Ascending aorta (tissue), 2 donors: ENCODE measurements around the gene ADGRL3. TPM values are rescaled to one million over a fixed set of nuclear protein-coding genes. Genes with fewer than 3 reads are reported as not detected.
"Not testable (repeated sequence)": the region's sequence is repeated elsewhere in the genome, so short reads cannot be mapped to it uniquely, and the experiment has no call there.

ENCODE experiments used
- DNase-seq, 2 donors: peaks; one replicate each; pipeline ENCODE4 v3.0.0-alpha.2; 2019; ENCODE audit warnings: low spot score in 2 of 2
- H3K27ac ChIP-seq, 2 donors: fragments of 200-600 bp; sonication (generic); one replicate each; pipeline ENCODE4 v1.5.1; 2016 to 2017; ENCODE audit warnings: mild to moderate bottlenecking in 1 of 2
- H3K27me3 ChIP-seq: fragments of 200-600 bp; sonication (generic); one replicate; pipeline ENCODE4 v1.5.1; 2017
- H3K36me3 ChIP-seq, 2 donors: fragments of 200-600 bp; sonication (generic); one replicate each; pipeline ENCODE4 v1.5.1; 2016
- H3K4me1 ChIP-seq, 2 donors: fragments of 200-600 bp; sonication (generic); one replicate each; pipeline ENCODE4 v1.5.1; 2016 to 2017; ENCODE audit warnings: mild to moderate bottlenecking in 1 of 2
- H3K4me3 ChIP-seq, 2 donors: fragments of 200-600 bp; sonication (generic); one replicate each; pipeline ENCODE4 v1.5.1; 2016 to 2017; ENCODE audit warnings: mild to moderate bottlenecking in 1 of 2
- H3K9me3 ChIP-seq, 2 donors: fragments of 200-600 bp; sonication (generic); one replicate each; pipeline ENCODE4 v1.5.1; 2016
- CTCF ChIP-seq, 3 experiments: fragments of 200-600 bp in 2 of 3; fragments of 450-650 bp in 1 of 3; sonication (generic) in 2 of 3; IDR thresholded peaks; one replicate each; pipeline ENCODE4 v1.5.1; 2016 to 2019; ENCODE audit warnings: antibody characterized with exemption in 3 of 3, mild to moderate bottlenecking in 1 of 3, moderate library complexity in 1 of 3
- intact Hi-C: fragments of 100-400 bp; cut with DNase I; formaldehyde crosslinking; loops from one replicate; pipeline ENCODE4 v1.15.1; 2023
- total RNA-seq: library from RNA; depleted of rRNA; stranded (reverse); fragments of >200 nt; gene quantifications from one replicate; pipeline ENCODE4 v1.1.0, GENCODE V29; 2016

The ADGRL3 gene
- total RNA-seq, 1 donor from 2014 or later = 22.2 TPM

GRCh38 chr4:61753739-61754138 is 553.6 kb downstream of the ADGRL3 start:
- no peak for DNase-seq
- intact Hi-C loops = no loop called here
- no peaks in the 10 kb centered on the region for H3K9me3 ChIP-seq
- no peak overlapping the region for H3K27ac ChIP-seq
- no peaks in the 10 kb centered on the region for H3K27me3 ChIP-seq
- TF ChIP-seq CTCF (IDR thresholded peaks at IDR 0.05) = no peak
- H3K4me1 ChIP-seq = no peaks in the 10 kb centered on the region
- no peaks in the 10 kb centered on the region for H3K36me3 ChIP-seq
- H3K4me3 ChIP-seq = no peak overlapping the region

- H3K36me3 ChIP-seq, H3K4me3 ChIP-seq, H3K4me1 ChIP-seq, H3K27ac ChIP-seq, intact Hi-C loops, DNase-seq, H3K27me3 ChIP-seq: not testable (repeated sequence)
- peaks cover 0 to 11% of the 10 kb centered on the region in 2 donors for H3K9me3 ChIP-seq
These were observed 556.8 kb downstream of the ADGRL3 start for GRCh38 chr4:61756937-61757336.

- H3K36me3 ChIP-seq, H3K4me3 ChIP-seq, H3K27ac ChIP-seq, H3K4me1 ChIP-seq, DNase-seq, H3K27me3 ChIP-seq, intact Hi-C loops: not testable (repeated sequence)
- peaks cover 0 to 11% of the 10 kb centered on the region in 2 donors for H3K9me3 ChIP-seq
These were observed 557.9 kb downstream of the ADGRL3 start for GRCh38 chr4:61757983-61758382.

GRCh38 chr4:61758596-61758995 is 558.5 kb downstream of the ADGRL3 start:
- H3K4me3 ChIP-seq, H3K27ac ChIP-seq, DNase-seq, H3K27me3 ChIP-seq, H3K36me3 ChIP-seq, intact Hi-C loops, H3K4me1 ChIP-seq: not testable (repeated sequence)
- peaks cover 0 to 11% of the 10 kb centered on the region in 2 donors for H3K9me3 ChIP-seq

- H3K4me3 ChIP-seq, H3K36me3 ChIP-seq, H3K4me1 ChIP-seq, intact Hi-C loops, H3K27me3 ChIP-seq, H3K27ac ChIP-seq, DNase-seq: not testable (repeated sequence)
- peaks cover 0 to 11% of the 10 kb centered on the region in 2 donors for H3K9me3 ChIP-seq
These were observed 559.1 kb downstream of the ADGRL3 start for GRCh38 chr4:61759245-61759644.

- H3K27me3 ChIP-seq, H3K36me3 ChIP-seq, intact Hi-C loops, H3K27ac ChIP-seq, H3K4me3 ChIP-seq, DNase-seq, H3K4me1 ChIP-seq: not testable (repeated sequence)
- peaks cover 0 to 11% of the 10 kb centered on the region in 2 donors for H3K9me3 ChIP-seq
These were observed 559.8 kb downstream of the ADGRL3 start for GRCh38 chr4:61759885-61760284.

- H3K9me3 ChIP-seq = peaks cover 0 to 11% of the 10 kb centered on the region in 2 donors
- no peaks in the 10 kb centered on the region for H3K4me1 ChIP-seq
- H3K36me3 ChIP-seq = no peaks in the 10 kb centered on the region
- no peak for TF ChIP-seq CTCF (IDR thresholded peaks at IDR 0.05)
- H3K27ac ChIP-seq = no peak overlapping the region
- no peak overlapping the region for H3K4me3 ChIP-seq
- DNase-seq = no peak
- no peaks in the 10 kb centered on the region for H3K27me3 ChIP-seq
- intact Hi-C loops = no loop called here
These were observed 560.7 kb downstream of the ADGRL3 start for GRCh38 chr4:61760820-61761219.

GRCh38 chr4:61762722-61763627 is 562.8 kb downstream of the ADGRL3 start:
- H3K36me3 ChIP-seq = no peaks in the 10 kb centered on the region
- TF ChIP-seq CTCF (IDR thresholded peaks at IDR 0.05) = no peak
- DNase-seq = no peak
- no peaks in the 10 kb centered on the region for H3K27me3 ChIP-seq
- no peaks in the 10 kb centered on the region for H3K4me1 ChIP-seq
- H3K4me3 ChIP-seq = no peak overlapping the region
- peaks cover 0 to 11% of the 10 kb centered on the region in 2 donors for H3K9me3 ChIP-seq
- H3K27ac ChIP-seq = no peak overlapping the region
- intact Hi-C loops = no loop called here
